ENCODE results near the gene TNFRSF11A. TPM values are rescaled to one million over a fixed set of nuclear protein-coding genes. Genes with fewer than 3 reads are reported as not detected.

Gene TNFRSF11A
- total RNA-seq, 1 experiment from 2014 or later: 3.2 TPM

- BruUV-seq (replicated peaks): no TSS peak
- TF ChIP-seq RAD21 (IDR thresholded peaks at IDR 0.05; ENCODE audit: low read depth): no peak
- TF ChIP-seq YY1 (IDR thresholded peaks at IDR 0.05; ENCODE audit: extremely low read depth, insufficient replicate concordance, low read depth, low read length): no peak
- no peak for TF ChIP-seq POLR2A (IDR thresholded peaks at IDR 0.05; ENCODE audit: borderline replicate concordance, extremely low read depth, insufficient read depth, insufficient read length)
- no peak for TF ChIP-seq EGR1 (IDR thresholded peaks at IDR 0.05; ENCODE audit: low read depth)
- TF ChIP-seq ZBTB33 (IDR thresholded peaks at IDR 0.05; ENCODE audit: extremely low read depth, insufficient replicate concordance, low read length): no peak
- no peak for TF ChIP-seq POLR2AphosphoS5 (IDR thresholded peaks at IDR 0.05; ENCODE audit: low read depth, low read length)
- TF ChIP-seq CEBPB (IDR thresholded peaks at IDR 0.05; ENCODE audit: low read depth): no peak
- TF ChIP-seq SRF (IDR thresholded peaks at IDR 0.05; ENCODE audit: low read depth): no peak
- TF ChIP-seq EZH2 (IDR thresholded peaks at IDR 0.05): no peak
- no peak for TF ChIP-seq SIN3A (IDR thresholded peaks at IDR 0.05; ENCODE audit: low read depth)
- TF ChIP-seq FOSL1 (IDR thresholded peaks at IDR 0.05; ENCODE audit: low read depth): no peak
- no peak for TF ChIP-seq JUND (IDR thresholded peaks at IDR 0.05)
- no peak for TF ChIP-seq CTCF (IDR thresholded peaks at IDR 0.05 in 2 of 3, conservative IDR thresholded peaks at IDR 0.05 in 1 of 3; ENCODE audit: borderline replicate concordance in 1 of 3, insufficient read depth in 1 of 3, low read depth in 2 of 3, low read length in 2 of 3)
- Histone ChIP-seq H3K4me2 (ENCODE audit: low read length) (no peak overlapping the region), H3K4me3 (replicated peaks in 1 of 2; ENCODE audit: low read depth in 1 of 2, low read length in 2 of 2) (no peak overlapping the region), H3K36me3 (ENCODE audit: control insufficient read depth in 1 of 2, insufficient read depth in 2 of 2, low read length in 2 of 2) (no peaks in the 10 kb centered on the region), H4K20me1 (ENCODE audit: insufficient read depth) (no peaks in the 10 kb centered on the region), H3K27me3 (ENCODE audit: insufficient read depth, low read length) (no peaks in the 10 kb centered on the region), H2AFZ (ENCODE audit: low read depth, low read length, poor library complexity, severe bottlenecking) (no peak overlapping the region), H3K79me2 (ENCODE audit: insufficient read depth, low read length) (no peaks in the 10 kb centered on the region), H3K27ac (ENCODE audit: low read depth, low read length) (no peak overlapping the region), H3K9me3 (ENCODE audit: control insufficient read depth in 1 of 2, insufficient read depth in 1 of 2, low read depth in 1 of 2, low read length in 2 of 2) (no peaks in the 10 kb centered on the region), H3K9me2 (ENCODE audit: insufficient read depth) (no peaks in the 10 kb centered on the region), H3K4me1 (ENCODE audit: control insufficient read depth in 1 of 2, insufficient read depth in 2 of 2, low read length in 2 of 2) (peaks cover 9 to 24% of the 10 kb centered on the region in 2 experiments), H3K9ac (ENCODE audit: low read length) (no peak overlapping the region)
- DNase-seq (ENCODE audit: low read depth, low spot score) (no peak), ATAC-seq (no peak)
- intact Hi-C loops (cut with micrococcal nuclease): no loop called here
- RAD21 ChIA-PET (ENCODE audit: low non-redundant PET in 1 of 2, low total read pairs in 2 of 2, uncharacterized antibody in 2 of 2, unreplicated experiment in 2 of 2): no interaction called here
- POLR2A ChIA-PET: no interaction called here
- CTCF ChIA-PET: no interaction called here
These were observed 17.8 kb downstream of the TNFRSF11A start for GRCh38 chr18:62342884-62343283.

Measured in HCT116 (cell line).